ENCODE results near the gene FAM136A. TPM values are rescaled to one million over a fixed set of nuclear protein-coding genes. Genes with fewer than 3 reads are reported as not detected.

The FAM136A gene
- total RNA-seq, 4 donors from 2014 or later = 26.9 to 51.1 (median 39.9) TPM

- TF ChIP-seq CTCF (IDR thresholded peaks at IDR 0.05) (no peak), POLR2A (IDR thresholded peaks at IDR 0.05) (no peak)
- Histone ChIP-seq H3K27me3 (peaks cover 0 to 20% (median 0%) of the 10 kb centered on the region in 4 donors), H3K9me3 (no peaks in the 10 kb centered on the region), H3K4me3 (no peak overlapping the region), H3K36me3 (no peaks in the 10 kb centered on the region), H3K27ac (no peak overlapping the region), H3K4me1 (no peaks in the 10 kb centered on the region)
- intact Hi-C loops (cut with DNase I) = no loop called here
- DNase-seq = no peak
- 92 to 100% methylated on average over 1 of the region's 1 CpG for WGBS, 2 donors
Measured at GRCh38 chr2:70314640-70315039, 12.8 kb upstream of the FAM136A start.

GRCh38 chr2:70312560-70312959 is 10.7 kb upstream of the FAM136A start:
- 47 to 73% methylated on average over 1 of the region's 1 CpG for WGBS, 2 donors
- Histone ChIP-seq H3K9me3 (no peaks in the 10 kb centered on the region), H3K4me1 (no peaks in the 10 kb centered on the region), H3K27me3 (peaks cover 0 to 12% (median 0%) of the 10 kb centered on the region in 4 donors), H3K36me3 (no peaks in the 10 kb centered on the region), H3K4me3 (no peak overlapping the region), H3K27ac (no peak overlapping the region)
- no peak for TF ChIP-seq POLR2A (IDR thresholded peaks at IDR 0.05)
- no peak for TF ChIP-seq CTCF (IDR thresholded peaks at IDR 0.05)
- DNase-seq = no peak
- intact Hi-C loops (cut with DNase I) = no loop called here

DNA sequence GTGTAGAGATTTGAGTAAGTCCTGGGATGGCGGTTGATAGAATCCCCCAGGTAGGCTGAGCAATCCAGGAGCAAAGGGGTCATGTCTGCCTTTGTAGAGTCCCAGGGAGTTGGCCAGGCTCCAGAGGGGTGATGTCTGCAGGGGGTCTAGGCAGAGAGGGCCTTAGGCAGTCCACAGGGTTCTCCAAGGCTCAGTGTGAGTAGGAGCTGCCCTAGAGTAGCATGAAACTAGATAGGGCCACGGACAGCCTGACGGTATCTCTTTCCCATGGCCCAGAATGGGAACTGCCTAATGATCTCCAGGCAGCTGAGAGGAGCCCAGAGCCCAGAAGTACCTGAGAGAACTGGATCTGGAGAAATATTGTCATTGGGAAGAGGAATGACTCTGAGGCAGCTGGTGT is 9.0 kb upstream of the FAM136A start:
- peaks cover 0 to 12% (median 0%) of the 10 kb centered on the region in 4 donors for H3K27me3 ChIP-seq
- no peaks in the 10 kb centered on the region for H3K9me3 ChIP-seq
- H3K36me3 ChIP-seq = no peaks in the 10 kb centered on the region
- TF ChIP-seq CTCF (IDR thresholded peaks at IDR 0.05) = no peak
- no peak for TF ChIP-seq POLR2A (IDR thresholded peaks at IDR 0.05)
- H3K27ac ChIP-seq = no peak overlapping the region
- intact Hi-C loops (cut with DNase I) = no loop called here
- no peak overlapping the region for H3K4me3 ChIP-seq
- 88 to 91% methylated on average over 3 of the region's 3 CpGs for WGBS, 2 donors
- DNase-seq = no peak
- H3K4me1 ChIP-seq = no peaks in the 10 kb centered on the region

GRCh38 chr2:70305531-70305930 is 3.7 kb upstream of the FAM136A start:
- Histone ChIP-seq H3K4me1 (peaks cover 4 to 22% (median 12%) of the 10 kb centered on the region in 3 donors), H3K27me3 (peaks cover 0 to 4% (median 0%) of the 10 kb centered on the region in 4 donors), H3K27ac (no peak overlapping the region), H3K4me3 (no peak overlapping the region), H3K9me3 (no peaks in the 10 kb centered on the region), H3K36me3 (peaks cover 0 to under 1% (median 0%) of the 10 kb centered on the region in 3 donors)
- TF ChIP-seq POLR2A (IDR thresholded peaks at IDR 0.05) (no peak), CTCF (IDR thresholded peaks at IDR 0.05) (no peak)
- WGBS, 2 donors = 73 to 74% methylated on average over 3 of the region's 3 CpGs
- intact Hi-C loops (cut with DNase I) = no loop called here
- DNase-seq = no peak

DNA sequence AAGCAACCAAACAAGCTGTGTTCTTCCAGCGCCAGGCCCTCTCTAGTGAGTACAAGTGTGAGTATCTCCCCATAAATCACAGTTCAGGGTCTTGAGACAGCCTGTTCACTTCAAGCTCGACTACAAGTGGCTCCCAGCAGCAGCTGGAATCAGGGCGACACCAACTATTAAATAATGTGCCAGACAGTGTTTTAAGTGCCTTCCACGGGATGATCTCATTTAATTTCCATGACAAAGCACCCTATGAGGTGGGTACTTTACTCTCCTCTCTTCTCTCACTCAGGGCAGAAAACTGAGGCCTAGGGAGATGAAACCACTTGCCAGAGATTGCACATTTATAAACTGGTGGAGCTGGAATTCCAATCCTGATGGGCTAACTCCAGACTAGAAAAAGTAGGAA is 2.6 kb upstream of the FAM136A start:
- 44 to 45% methylated on average over 4 of the region's 4 CpGs for WGBS, 2 donors
- H3K27me3 ChIP-seq = no peaks in the 10 kb centered on the region
- TF ChIP-seq CTCF (IDR thresholded peaks at IDR 0.05) = no peak
- TF ChIP-seq POLR2A (IDR thresholded peaks at IDR 0.05) = no peak
- no peaks in the 10 kb centered on the region for H3K9me3 ChIP-seq
- H3K27ac ChIP-seq = no peak overlapping the region
- intact Hi-C loops (cut with DNase I) = loop anchor here (5.0 kb wide), 1 partner anchor 343 kb away; no protein-coding TSS in a partner anchor
- DNase-seq = no peak
- peaks cover 0 to 11% (median 0%) of the 10 kb centered on the region in 3 donors for H3K36me3 ChIP-seq
- H3K4me3 ChIP-seq = no peak overlapping the region
- peaks cover 4 to 26% (median 12%) of the 10 kb centered on the region in 3 donors for H3K4me1 ChIP-seq
